B cell (primary cell): ENCODE data around the gene DNAJC21.

Source experiments
- EZH2 ChIP-seq: IDR thresholded peaks from 2 replicates; pipeline ENCODE4 v1.6.1; 2012; ENCODE audit warnings: borderline replicate concordance, low read depth, mild to moderate bottlenecking, moderate library complexity, low read length; ENCODE audit not compliant: insufficient read depth, poor library complexity, severe bottlenecking
- TF ChIP-seq, protein P1 (sequence below): fragments of 200-600 bp; IDR thresholded peaks from one replicate; pipeline ENCODE4 v1.8.0; 2022; ENCODE audit warnings: antibody characterized with exemption, mild to moderate bottlenecking

DNA sequence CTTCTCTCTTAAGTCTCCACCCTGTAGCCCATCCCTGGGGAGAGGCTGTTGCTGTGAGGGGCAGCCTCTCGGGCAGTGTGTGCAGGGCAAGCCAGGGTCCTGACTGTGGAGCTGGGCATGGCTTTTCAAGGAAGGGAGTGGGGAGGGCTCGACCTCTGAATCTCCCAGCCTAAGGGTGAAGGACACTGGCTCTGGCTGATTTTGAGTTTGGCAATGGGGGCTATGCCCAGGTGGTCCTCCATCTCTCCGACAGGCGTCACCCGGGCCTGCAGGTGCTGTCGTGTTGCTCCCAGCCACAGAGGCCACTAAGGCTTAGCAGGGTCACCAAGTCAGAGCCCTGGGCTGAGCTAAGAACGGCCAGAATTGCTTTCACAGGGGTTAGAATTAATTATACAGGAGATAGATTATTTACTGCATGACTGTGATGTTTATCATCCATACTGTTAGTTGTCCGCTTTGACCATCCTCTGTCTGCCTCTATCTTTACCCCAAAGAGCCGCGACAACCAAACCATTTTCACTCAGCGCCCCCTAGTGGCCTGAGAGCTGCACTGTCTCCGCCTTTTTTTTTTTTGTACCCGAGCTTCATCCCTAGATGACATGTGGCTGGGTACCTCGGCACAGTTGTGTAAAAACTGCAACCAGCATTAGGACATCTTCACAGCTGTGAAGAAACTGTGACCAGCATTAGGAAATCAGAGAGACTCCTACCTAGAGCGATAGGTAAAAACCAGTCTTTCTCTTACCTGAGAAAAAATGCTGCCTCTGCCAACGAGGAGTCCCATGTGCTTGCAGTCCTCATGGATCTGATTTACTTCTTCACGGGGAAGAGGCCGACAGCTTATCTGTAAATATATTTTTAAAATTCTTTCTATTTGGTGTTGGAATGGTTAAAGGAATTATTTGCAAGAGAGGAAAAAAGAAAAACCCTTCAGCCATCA lies 73.9 kb downstream of the DNAJC21 start:
- TF ChIP-seq, protein P1, sequence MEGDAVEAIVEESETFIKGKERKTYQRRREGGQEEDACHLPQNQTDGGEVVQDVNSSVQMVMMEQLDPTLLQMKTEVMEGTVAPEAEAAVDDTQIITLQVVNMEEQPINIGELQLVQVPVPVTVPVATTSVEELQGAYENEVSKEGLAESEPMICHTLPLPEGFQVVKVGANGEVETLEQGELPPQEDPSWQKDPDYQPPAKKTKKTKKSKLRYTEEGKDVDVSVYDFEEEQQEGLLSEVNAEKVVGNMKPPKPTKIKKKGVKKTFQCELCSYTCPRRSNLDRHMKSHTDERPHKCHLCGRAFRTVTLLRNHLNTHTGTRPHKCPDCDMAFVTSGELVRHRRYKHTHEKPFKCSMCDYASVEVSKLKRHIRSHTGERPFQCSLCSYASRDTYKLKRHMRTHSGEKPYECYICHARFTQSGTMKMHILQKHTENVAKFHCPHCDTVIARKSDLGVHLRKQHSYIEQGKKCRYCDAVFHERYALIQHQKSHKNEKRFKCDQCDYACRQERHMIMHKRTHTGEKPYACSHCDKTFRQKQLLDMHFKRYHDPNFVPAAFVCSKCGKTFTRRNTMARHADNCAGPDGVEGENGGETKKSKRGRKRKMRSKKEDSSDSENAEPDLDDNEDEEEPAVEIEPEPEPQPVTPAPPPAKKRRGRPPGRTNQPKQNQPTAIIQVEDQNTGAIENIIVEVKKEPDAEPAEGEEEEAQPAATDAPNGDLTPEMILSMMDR = peak; percentile 84
- no peak for TF ChIP-seq EZH2
